Measurements from ENCODE around the gene TUBA4A.

- no peak for TF ChIP-seq CTCF (optimal IDR thresholded peaks at IDR 0.05 in 1 of 3, IDR thresholded peaks at IDR 0.05 in 1 of 3, conservative IDR thresholded peaks at IDR 0.05 in 1 of 3; ENCODE audit: extremely low read depth in 1 of 3, insufficient read depth in 2 of 3, low read length in 3 of 3)
- no peak for TF ChIP-seq EZH2 (IDR thresholded peaks at IDR 0.05; ENCODE audit: low read length)
These were observed 13.2 kb upstream of the TUBA4A start for GRCh38 chr2:219266886-219267285.

Measured in keratinocyte (primary cell).